Measurements from ENCODE around the gene RAB1B.

- no peak for TF ChIP-seq CTCF (IDR thresholded peaks at IDR 0.05)
- no peak for TF ChIP-seq POLR2AphosphoS5 (IDR thresholded peaks at IDR 0.05; ENCODE audit: insufficient read depth in 1 of 2, low read depth in 1 of 2)
- TF ChIP-seq POLR2A (IDR thresholded peaks at IDR 0.05): no peak
Observed at GRCh38 chr11:66293777-66294625, 25.6 kb downstream of the RAB1B start.

All from vagina (tissue), 2 donors.